RKO (cell line): ENCODE results near the gene FERMT2.

Experiments
- DNase-seq: peaks from one replicate; pipeline ENCODE4 v3.0.0-alpha.2; 2016; ENCODE audit warnings: low spot score

FERMT2 gene, protein sequence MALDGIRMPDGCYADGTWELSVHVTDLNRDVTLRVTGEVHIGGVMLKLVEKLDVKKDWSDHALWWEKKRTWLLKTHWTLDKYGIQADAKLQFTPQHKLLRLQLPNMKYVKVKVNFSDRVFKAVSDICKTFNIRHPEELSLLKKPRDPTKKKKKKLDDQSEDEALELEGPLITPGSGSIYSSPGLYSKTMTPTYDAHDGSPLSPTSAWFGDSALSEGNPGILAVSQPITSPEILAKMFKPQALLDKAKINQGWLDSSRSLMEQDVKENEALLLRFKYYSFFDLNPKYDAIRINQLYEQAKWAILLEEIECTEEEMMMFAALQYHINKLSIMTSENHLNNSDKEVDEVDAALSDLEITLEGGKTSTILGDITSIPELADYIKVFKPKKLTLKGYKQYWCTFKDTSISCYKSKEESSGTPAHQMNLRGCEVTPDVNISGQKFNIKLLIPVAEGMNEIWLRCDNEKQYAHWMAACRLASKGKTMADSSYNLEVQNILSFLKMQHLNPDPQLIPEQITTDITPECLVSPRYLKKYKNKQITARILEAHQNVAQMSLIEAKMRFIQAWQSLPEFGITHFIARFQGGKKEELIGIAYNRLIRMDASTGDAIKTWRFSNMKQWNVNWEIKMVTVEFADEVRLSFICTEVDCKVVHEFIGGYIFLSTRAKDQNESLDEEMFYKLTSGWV

DNA sequence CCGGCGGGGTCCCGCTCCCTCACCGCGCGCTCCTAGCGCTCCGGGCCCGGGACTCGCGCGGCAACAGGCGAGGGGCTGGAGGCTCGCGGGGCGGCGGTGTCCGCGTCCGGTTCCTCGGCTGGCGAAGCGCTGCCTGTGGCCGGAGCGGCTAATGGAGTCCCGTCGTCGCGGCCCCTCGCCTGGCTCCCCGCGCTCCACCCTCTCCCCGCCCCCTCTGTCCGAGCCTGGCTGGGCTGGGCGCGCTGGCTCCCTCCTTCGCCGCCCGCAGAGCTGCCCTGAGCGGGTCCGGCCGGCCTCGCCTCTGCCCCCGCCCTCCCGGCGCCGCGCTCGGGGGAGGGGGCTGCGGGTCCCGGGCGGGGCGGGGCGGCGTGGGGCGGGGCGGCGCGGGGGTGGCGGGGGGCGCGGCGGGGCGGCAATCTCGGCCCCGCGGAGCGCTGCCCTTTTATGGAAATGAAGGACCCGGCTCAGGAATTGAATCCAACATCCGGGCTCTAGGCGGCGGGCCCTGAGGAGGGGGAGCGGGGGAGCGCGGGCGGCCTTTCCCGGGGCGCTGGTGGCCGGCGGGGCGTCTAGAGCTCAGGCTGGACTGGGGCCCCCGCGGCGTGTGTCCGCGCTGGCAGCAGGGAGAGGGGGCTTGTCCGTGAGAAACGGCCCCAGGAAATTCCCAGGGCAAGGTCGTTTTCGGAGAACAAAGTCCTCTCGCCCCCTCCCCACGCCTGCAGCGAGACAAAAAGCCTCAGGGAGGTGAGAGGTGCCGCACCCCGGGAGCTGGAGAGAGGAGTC, at the start of gene FERMT2:
Gene FERMT2 (minus strand): TSS at position 153 of the 783 bp plus-strand sequence. CDS start 482 bp downstream, outside the sequence.
- DNase-seq, result no peak

- DNase-seq, result no peak
These were observed 47.6 kb upstream of the FERMT2 start for GRCh38 chr14:52998376-52999015.

DNA sequence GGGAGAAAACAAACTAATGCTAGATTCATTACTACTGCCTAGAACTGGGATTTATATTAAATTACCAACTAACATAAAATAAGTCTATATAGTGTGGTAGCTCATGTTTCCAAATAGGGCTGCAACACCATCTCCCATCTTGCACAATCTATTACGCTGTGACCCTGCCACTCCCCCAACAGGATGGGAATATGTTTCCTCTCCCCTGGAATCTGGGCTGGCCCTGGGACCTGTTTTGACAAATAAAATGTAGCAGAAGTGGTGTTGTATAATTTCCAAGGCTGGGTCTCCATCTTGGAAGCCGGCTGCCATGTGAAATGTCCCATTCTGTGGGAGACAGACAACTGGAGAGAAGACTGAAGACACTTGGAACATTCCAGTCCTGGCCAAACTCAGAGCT, 45.6 kb upstream of the FERMT2 start:
- no peak for DNase-seq

GRCh38 chr14:52995998-52996397, 45.1 kb upstream of the FERMT2 start:
- no peak for DNase-seq

DNA sequence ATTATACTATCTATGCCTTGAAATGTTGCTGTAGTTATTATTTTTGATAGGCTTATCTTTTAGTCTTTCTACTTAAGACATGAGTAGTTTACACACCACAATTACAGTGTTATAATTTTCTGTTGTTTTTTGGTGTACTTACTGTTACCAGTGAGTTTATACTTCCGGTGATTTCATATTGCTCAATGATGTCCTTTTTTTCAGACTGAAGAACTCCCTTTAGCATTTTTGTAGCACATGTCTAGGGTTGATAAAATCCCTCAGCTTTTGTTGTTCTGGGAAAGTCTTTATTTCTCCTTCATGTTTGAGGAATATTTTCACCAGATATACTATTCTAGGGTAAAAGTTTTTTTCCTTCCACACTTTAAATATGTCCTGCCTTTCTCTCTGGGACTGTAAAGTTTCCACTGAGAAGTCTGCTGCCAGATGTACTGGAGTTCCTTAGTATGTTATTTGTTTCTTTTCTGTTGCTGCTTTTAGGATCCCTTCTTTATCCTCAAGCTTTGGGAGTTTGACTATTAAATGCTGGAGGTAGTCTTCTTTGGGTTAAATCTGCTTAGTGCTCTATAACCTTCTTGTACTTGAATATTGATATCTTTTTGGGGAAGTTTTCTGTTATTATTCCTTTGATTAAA, 41.5 kb upstream of the FERMT2 start:
- no peak for DNase-seq

DNA sequence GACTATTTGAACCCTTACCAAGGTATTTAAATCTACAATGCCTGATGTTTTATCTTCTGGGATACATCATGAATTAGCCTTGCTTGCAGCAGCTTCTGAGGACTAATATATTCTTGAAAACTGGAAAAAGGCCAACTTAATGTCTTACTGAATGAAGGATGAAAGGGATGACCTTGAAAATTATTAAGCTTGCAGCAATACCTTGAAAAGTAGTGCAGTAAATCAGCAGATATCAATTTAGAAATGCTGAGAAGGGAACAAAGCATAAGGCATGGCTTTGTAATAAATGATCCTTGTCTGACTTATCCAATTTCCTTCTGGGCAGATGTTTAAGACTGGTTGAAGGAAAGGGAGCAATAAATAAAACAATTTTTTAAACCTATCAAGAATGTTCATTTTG, 37.3 kb upstream of the FERMT2 start:
- no peak for DNase-seq

DNA sequence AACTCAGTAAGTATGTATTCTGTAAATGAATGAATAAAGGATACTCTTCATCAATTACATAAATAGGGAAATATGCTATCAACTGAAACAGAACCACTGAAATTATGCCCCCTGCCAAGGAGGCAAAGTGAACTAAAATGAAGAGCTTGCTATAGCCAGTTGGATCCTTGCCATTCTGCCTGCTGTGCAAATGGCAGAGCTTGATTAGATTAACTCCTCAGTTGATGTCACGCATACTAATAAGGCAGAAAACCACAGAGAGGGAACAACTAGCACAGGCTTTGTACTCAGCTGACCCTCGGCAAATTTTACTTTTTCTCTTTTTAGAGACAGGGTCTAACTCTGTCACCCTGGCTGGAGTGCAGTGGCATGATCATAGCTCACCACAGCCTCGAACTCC, 36.7 kb upstream of the FERMT2 start:
- no peak for DNase-seq

DNA sequence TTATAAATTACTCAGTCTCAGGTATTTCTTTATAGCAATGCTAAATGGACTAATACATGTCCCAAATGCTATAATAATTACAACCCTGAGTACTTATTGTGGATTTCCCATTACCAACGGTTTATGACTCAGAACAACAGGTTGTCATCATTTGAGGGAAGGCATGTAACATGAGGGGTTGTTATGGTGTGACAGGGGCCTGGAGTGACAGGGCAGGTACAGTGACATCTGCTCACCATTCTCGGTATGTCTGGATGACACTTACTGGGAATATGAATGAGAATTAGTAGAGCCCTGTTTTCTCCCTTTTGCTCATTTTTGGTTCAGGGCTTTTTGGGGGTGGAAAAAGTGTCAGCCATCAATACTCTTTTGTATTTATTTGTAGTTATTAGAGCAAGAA, 36.2 kb upstream of the FERMT2 start:
- no peak for DNase-seq

DNA sequence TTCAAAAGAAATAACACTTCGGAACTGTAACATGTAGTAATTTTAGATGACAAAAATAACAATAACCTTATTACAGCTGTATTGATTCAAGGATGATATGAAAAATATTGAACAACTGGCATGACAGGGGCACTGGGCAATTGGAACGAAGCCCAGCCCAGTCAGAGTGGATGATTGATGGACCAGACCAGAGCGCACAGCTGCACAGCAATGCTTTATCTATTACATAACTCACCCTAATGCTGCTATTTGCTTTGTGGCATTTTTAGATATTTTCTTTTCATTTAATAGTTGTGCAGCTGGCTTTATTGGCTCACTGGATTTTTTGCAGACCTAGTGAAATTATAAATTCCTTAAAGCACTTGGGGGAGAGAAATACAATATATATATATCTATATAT, 26.9 kb upstream of the FERMT2 start:
- no peak for DNase-seq

DNA sequence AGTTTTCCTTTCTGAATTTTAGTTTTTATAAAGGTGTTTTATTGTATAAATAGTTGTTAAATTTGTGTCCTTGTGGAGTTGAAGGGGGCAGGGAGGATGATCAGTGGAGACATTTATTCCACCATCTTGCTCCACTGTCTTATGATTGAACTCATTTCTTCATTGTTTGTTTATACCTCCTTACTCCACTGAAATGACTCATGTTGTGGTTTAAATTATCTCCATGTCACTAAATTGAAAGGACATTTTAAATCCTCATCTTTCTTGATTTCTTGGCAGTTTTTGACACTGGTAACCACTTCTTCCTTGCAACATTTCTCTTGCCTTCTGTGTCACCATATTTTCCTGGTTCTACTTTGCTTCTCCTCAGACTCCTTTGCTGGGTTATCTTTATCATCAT, 23.6 kb upstream of the FERMT2 start:
- no peak for DNase-seq

DNA sequence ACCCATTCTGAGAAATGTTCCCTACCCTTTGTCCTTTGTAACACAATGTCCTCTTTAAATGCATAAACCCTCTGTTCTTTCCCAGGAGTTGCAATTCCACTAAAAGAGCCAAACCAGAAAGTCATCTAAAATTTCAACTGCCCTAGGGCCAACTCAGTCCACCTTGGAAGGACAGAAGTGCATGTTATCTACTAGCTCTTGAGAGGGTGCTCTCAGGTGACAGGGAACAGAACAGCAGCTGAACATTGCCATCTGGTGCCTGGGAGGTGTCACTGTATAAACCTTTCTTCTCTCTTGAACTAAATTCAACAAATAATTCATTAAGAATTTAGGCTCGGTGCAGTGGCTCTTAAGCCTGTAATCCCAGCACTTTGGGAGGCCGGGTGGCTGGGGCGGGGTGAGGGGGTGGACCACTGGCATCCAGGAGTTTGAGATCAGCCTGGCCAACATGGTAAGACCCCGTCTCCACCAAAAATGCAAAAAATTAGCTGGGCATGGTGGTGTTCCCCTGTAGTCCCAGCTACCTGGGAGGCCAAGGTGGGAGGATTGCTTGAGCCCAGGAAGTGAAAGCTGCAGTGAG, 10.3 kb upstream of the FERMT2 start:
- peak; percentile 78 for DNase-seq

- DNase-seq, result no peak
These were observed 9.8 kb upstream of the FERMT2 start for GRCh38 chr14:52960627-52961026.

- DNase-seq, result no peak
These were observed 3.7 kb upstream of the FERMT2 start for GRCh38 chr14:52954346-52955214.

DNA sequence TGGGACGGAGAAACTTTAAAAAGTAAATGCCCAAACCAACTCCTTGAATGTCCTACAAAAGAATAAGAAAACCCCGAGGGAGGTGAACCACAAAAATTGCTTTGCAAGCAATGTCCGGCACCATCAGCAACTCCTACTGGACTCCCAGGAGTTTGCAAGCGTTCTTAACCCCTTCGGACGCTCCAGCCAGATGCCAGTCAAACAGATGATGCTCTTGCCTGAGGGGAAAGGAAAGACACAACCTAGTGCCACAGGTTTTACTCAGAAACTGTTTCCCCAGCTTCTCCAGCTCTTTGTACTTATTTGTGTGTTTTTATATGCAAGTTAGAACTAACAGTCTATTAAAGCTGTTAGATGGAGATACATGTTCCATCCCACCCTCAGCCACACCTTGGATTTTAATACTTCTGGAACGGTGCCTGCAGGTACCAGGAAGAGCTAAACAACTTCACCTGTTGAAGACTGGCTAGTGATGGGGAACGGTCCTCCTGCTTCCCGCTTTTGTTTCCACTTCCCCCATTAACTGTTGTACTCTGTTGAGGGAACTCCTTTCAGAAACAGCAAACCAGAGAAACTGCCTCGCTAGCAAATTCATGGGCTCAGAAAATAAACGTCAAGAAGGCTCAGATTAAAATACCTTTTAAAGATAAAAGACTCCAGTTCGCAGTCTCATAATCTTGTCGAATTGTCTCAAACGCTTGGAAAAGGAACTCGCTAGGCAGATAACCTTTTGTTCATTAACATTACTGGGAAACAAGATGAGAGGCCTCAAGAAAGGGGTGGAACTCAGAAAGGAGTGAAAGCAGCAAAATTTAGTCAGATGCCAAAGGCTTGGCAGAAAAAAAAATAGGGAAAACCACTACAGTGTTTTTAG, 1.1 kb upstream of the FERMT2 start:
- DNase-seq, result no peak

- DNase-seq, result no peak
These were observed 396 bp downstream of the FERMT2 start for GRCh38 chr14:52950410-52950897.

DNA sequence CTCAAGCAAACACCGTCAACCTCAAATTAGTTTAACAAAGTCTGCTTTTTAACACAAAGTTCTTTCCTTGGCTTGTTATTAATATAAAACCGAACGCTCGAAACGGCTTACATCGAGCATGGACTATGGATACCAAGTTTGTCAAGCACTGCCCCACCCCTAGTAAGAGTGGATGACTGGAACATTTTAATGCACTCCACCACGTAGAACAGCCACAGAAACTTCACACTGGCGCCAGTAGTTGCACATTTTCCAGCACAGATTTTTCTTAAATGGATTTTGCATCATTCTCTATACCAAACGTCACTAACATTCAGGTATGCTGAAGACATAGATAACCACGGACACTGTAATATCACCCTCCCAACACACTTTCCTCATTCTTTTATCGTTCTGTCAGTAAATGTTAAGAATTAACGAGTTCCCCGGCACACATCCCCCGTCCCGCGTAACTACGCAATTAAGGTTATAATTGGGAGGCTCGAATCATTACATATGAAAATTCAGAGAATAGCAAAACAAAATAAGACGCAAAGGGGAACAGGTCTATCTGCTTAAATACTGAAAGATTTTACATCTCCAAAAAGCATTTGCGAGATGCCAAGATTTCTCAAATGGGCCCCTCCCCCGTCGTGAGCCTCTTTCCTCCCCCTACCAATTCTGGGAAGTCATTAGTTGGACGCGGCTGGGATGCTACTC, 990 bp downstream of the FERMT2 start:
- no peak for DNase-seq

DNA sequence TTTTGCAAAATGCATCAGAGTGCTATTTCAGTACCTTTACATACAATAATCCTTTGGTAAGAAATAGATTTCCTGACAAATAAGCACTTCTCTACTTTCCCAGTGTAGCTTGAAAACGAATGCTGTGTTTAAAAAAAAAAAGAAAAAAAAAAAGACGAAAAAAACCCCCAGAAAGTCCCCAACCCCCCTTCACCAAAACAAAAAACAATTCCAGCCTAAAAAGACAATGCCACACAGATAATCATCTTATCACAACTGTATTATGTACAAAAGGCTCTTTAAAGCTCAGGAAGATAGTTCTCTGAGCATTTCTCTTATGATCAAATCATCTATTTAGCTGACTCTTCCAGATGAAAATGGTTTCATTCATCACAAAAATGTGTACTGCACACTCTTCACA, 1.6 kb downstream of the FERMT2 start:
- DNase-seq, result no peak

DNA sequence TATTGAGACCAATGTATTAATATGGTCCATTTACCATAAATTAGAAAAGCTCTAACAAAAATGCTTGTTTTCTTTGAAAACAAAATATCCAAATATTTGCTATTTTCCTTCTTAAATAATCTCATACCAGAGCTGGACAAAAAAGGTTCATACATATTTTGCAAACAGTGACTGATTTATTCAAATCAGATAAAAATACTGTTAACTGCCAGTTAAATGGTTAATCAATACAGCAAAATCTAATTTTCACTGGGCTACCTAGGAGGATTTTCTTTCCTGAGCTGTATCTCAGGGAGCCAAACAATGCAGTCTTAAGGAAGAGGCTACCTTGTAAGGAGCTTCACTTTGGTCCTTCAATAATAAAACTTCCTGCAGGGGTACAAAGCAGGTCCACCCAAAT, 2.0 kb downstream of the FERMT2 start:
- DNase-seq, result no peak

- no peak for DNase-seq
These were observed 2.8 kb downstream of the FERMT2 start for GRCh38 chr14:52948039-52948438.
